Stomach (tissue), 9 donors: ENCODE data around the gene ARX. TPM values are rescaled to one million over a fixed set of nuclear protein-coding genes. Genes with fewer than 3 reads are reported as not detected.

Experiments
- DNase-seq, 2 donors: peaks; one replicate each; pipeline versions ENCODE4 v3.0.0 to v3.0.0-alpha.2; 2013 to 2019
- H3K27ac ChIP-seq, 5 donors: fragments of 200-600 bp in 4 of 5; sonication (generic) in 4 of 5; one replicate each; pipeline ENCODE4 v1.5.1; 2013 to 2019; ENCODE audit warnings: mild to moderate bottlenecking in 1 of 5, moderate library complexity in 1 of 5
- H3K27me3 ChIP-seq, 3 donors: fragments of 200-600 bp; sonication (generic); one replicate each; pipeline ENCODE4 v1.5.1; 2017 to 2019; ENCODE audit warnings: mixed run types in 1 of 3
- H3K36me3 ChIP-seq, 4 donors: fragments of 200-600 bp; sonication (generic); 1 replicate in 3 of 4; 2 replicates in 1 of 4; pipeline ENCODE4 v1.5.1; 2016 to 2019
- H3K4me1 ChIP-seq, 4 donors: fragments of 200-600 bp; sonication (generic); one replicate each; pipeline ENCODE4 v1.5.1; 2016 to 2019
- H3K4me3 ChIP-seq, 4 donors: fragments of 200-600 bp; sonication (generic) in 3 of 4; one replicate each; pipeline ENCODE4 v1.5.1; 2016 to 2019; ENCODE audit warnings: mild to moderate bottlenecking in 1 of 4
- H3K9me3 ChIP-seq, 4 donors: fragments of 200-600 bp; sonication (generic); one replicate each; pipeline ENCODE4 v1.5.1; 2016 to 2019
- CTCF ChIP-seq, 7 experiments: fragments of 450-650 bp in 4 of 7; fragments of 200-600 bp in 3 of 7; sonication (generic) in 3 of 7; IDR thresholded peaks; one replicate each; pipeline ENCODE4 v1.5.1; 2016 to 2019; ENCODE audit warnings: antibody characterized with exemption in 7 of 7, control low read depth in 2 of 7, mild to moderate bottlenecking in 1 of 7
- EP300 ChIP-seq: sonication (generic); formaldehyde crosslinking; IDR thresholded peaks from one replicate; pipeline ENCODE4 v1.6.1; 2017; ENCODE audit warnings: antibody characterized with exemption
- POLR2A ChIP-seq, 4 donors: fragments of 450-650 bp; IDR thresholded peaks; one replicate each; pipeline ENCODE4 v1.6.1; 2016; ENCODE audit warnings: antibody characterized with exemption in 4 of 4, control low read depth in 2 of 4, mild to moderate bottlenecking in 1 of 4, moderate library complexity in 1 of 4
- POLR2AphosphoS5 ChIP-seq, 3 donors: sonication (generic); formaldehyde crosslinking; IDR thresholded peaks; one replicate each; pipeline ENCODE4 v1.6.1; 2016; ENCODE audit warnings: antibody characterized with exemption in 3 of 3
- WGBS, 5 donors: extraction: QIAGEN DNeasy Blood & Tissue Kit in 3 of 5; methylation state at CpG; one replicate each; pipeline versions ENCODE4 v1.1.5 to v1.1.7; 2013 to 2018; 5-methylcytosine and 5-hydroxymethylcytosine counted together
- intact Hi-C: fragments of 100-400 bp; cut with DNase I; formaldehyde crosslinking; loops from one replicate; pipeline ENCODE4 v1.15.1; 2023; ENCODE audit warnings: low total_unique reads
- polyA plus RNA-seq, 3 donors: library from polyadenylated mRNA; stranded (reverse); fragments of 200-250 nt; gene quantifications; one replicate each; pipeline ENCODE4 v1.2.3, GENCODE V29; 2013
- total RNA-seq, 5 donors: library from RNA; depleted of rRNA; stranded (reverse); fragments of >200 nt; gene quantifications; one replicate each; pipeline versions ENCODE4 v1.1.0 to v1.2.3, GENCODE V29; 2014 to 2016
- donor health status: healthy with polysubstance abuse.
- donor health status: Bipolar disorder and iron deficiency.
- donor health status: healthy.

ARX gene
- total and polyA plus RNA-seq, 8 donors: 0.18 to 1.8 (median 0.58) TPM; not detected in 1

- no peak for DNase-seq
- WGBS, 5 donors: 69 to 83% (median 79%) methylated on average over 6 to 7 of the region's 7 CpGs
Observed at GRCh38 chrX:25048178-25048577, 32.4 kb upstream of the ARX start.

GRCh38 chrX:25043192-25043591, 27.4 kb upstream of the ARX start:
- H3K27ac ChIP-seq: no peak overlapping the region
- DNase-seq: no peak
- whole genome bisulfite sequencing, 5 donors: 60 to 82% (median 71%) methylated on average over 1 of the region's 1 CpG

More at GRCh38 chrX:25048178-25048577, 32.4 kb upstream of the ARX start:
- no peaks in the 10 kb centered on the region for H3K9me3 ChIP-seq
- H3K36me3 ChIP-seq: no peaks in the 10 kb centered on the region
- H3K4me1 ChIP-seq: peaks cover 0 to 5% (median 0%) of the 10 kb centered on the region in 4 donors
- H3K27me3 ChIP-seq: no peaks in the 10 kb centered on the region
- intact Hi-C loops: no loop called here
- no peak overlapping the region for H3K27ac ChIP-seq
- no peak overlapping the region for H3K4me3 ChIP-seq
- TF ChIP-seq EP300 (no peak), CTCF (IDR thresholded peaks at IDR 0.05) (no peak), POLR2A (IDR thresholded peaks at IDR 0.05) (no peak), POLR2AphosphoS5 (IDR thresholded peaks at IDR 0.05) (no peak)

GRCh38 chrX:25039036-25039435, 23.3 kb upstream of the ARX start:
- intact Hi-C loops: no loop called here
- no peak overlapping the region for H3K4me3 ChIP-seq
- no peak for DNase-seq
- no peaks in the 10 kb centered on the region for H3K9me3 ChIP-seq
- H3K27ac ChIP-seq: no peak overlapping the region
- no peaks in the 10 kb centered on the region for H3K36me3 ChIP-seq
- TF ChIP-seq EP300: no peak
- no peak for TF ChIP-seq POLR2A (IDR thresholded peaks at IDR 0.05)
- TF ChIP-seq POLR2AphosphoS5 (IDR thresholded peaks at IDR 0.05): no peak
- TF ChIP-seq CTCF (IDR thresholded peaks at IDR 0.05): no peak
- no peaks in the 10 kb centered on the region for H3K4me1 ChIP-seq
- no peaks in the 10 kb centered on the region for H3K27me3 ChIP-seq
- WGBS, 5 donors: 87 to 97% (median 90%) methylated on average over 10 of the region's 10 CpGs

More at GRCh38 chrX:25043192-25043591, 27.4 kb upstream of the ARX start:
- TF ChIP-seq POLR2AphosphoS5 (IDR thresholded peaks at IDR 0.05) (no peak), CTCF (IDR thresholded peaks at IDR 0.05) (no peak), POLR2A (IDR thresholded peaks at IDR 0.05) (no peak), EP300 (no peak)
- Histone ChIP-seq H3K9me3 (no peaks in the 10 kb centered on the region), H3K4me3 (no peak overlapping the region), H3K4me1 (no peaks in the 10 kb centered on the region), H3K27me3 (no peaks in the 10 kb centered on the region), H3K36me3 (no peaks in the 10 kb centered on the region)
- intact Hi-C loops: no loop called here

- H3K27ac ChIP-seq: no peak overlapping the region
- WGBS, 5 donors: 67 to 77% (median 75%) methylated on average over 1 to 3 of the region's 3 CpGs
- no peaks in the 10 kb centered on the region for H3K27me3 ChIP-seq
- no peak overlapping the region for H3K4me3 ChIP-seq
- no peaks in the 10 kb centered on the region for H3K36me3 ChIP-seq
- intact Hi-C loops: no loop called here
- H3K9me3 ChIP-seq: no peaks in the 10 kb centered on the region
- H3K4me1 ChIP-seq: no peaks in the 10 kb centered on the region
- no peak for DNase-seq
- TF ChIP-seq POLR2A (IDR thresholded peaks at IDR 0.05) (no peak), CTCF (IDR thresholded peaks at IDR 0.05) (no peak)
Observed at GRCh38 chrX:25034889-25035288, 19.1 kb upstream of the ARX start.
